HG03135 (cell line): ENCODE results near the gene HOXD10.

Source experiments
- ATAC-seq: cut with Tn5 transposase; IDR thresholded peaks from one replicate; pipeline ENCODE4 v1.9.1; 2021; ENCODE audit warnings: mild to moderate bottlenecking, moderate library complexity; ENCODE audit not compliant: unreplicated experiment

HOXD10 gene

DNA sequence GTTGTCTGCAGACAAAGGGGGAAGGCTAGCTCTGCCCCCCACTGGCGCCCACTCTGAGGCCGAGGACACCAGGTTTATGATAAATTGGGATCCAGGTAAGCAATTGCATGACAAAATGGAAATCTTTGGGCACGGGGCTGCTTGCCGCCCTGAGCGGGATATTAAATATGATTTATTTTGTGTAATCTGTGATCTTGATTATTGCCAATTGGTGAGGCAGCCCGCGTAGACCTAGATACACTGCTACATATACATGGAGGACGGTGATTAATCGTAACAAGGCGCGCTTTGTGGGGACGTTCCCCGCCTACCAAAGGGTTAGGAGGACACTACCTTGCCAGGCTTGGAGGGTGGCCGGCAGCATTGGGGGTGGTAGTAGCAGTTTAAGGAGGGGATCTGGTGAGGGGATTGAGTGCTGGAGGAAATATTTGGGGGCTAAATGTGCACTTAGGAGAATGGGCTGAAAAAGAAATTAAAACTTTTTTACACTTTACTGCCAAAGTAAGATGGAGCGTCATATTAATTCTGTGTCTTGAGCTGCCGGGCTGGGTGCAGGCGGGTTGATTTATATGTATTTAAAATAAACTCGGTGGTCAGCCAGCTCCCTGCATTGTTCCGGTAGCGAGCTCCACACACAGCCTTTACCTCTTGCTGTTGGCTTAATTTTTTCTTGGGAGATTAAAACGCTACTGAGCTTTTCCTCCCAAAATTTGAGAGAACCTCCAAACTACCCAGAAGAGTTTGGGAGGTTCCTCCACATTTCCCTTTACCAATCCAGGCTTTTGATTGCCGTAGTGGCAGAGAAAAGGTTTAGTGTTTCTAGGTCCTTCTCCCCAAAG, 44.6 kb downstream of the HOXD10 start:
- ATAC-seq: no peak

- ATAC-seq: no peak
Measured at GRCh38 chr2:176161825-176162626, 45.4 kb downstream of the HOXD10 start.

GRCh38 chr2:176162911-176163671, 46.5 kb downstream of the HOXD10 start:
- no peak for ATAC-seq

DNA sequence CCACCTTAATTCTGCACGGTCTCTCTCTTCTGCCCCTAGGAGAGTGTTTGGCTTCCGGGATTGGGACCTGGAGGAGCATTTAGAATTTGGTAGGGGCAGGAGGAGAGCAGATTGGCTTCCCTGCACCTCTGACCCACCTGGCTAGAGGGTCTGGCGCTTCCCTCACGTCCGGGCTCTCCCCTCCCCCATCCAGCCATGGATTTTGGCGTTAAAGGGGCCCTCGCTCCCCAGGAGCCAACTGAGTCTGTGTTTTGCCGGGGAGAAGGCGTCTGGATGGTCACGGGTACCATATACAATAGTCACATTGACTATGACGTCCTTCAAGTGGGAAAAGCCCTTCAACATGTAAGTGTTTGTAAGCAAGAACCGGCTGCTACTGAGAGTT, 47.1 kb downstream of the HOXD10 start:
- ATAC-seq: no peak

GRCh38 chr2:176164201-176164600, 47.6 kb downstream of the HOXD10 start:
- no peak for ATAC-seq

- ATAC-seq: no peak
Measured at GRCh38 chr2:176164611-176165369, 48.2 kb downstream of the HOXD10 start.

DNA sequence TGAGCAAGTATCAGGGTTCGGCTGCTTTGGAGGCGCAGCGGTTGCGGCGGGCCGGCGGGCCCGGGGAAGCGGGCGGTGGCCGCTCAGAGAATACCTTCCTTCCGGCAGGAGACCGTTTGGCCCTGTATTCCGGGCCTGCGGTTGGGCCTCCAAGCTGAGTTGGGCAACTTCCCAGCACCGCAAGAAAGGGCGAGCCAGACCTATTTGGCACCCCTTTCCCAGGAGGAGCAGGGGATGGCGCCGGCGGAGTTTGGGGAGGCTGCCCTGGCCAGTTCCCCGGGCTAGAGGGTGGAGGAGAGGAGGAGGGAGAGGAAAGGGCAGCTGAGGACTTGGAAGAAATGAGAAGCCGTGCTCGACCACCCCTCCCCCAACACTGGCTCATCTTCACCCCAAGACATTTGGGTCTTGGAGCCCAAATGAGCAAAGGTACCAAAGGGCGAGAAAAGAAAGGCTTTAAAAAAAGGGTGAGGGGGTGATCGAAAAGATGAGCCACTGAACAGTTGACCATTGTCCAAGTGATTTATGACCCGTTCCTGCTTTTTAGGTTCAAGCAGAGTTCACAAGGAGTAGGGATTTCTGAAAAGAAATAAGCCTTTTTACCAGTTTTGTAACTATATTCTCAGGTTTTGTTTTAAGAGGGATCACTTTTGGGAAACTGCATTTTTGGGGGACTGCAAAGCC, 48.9 kb downstream of the HOXD10 start:
- ATAC-seq: no peak

- ATAC-seq: no peak
Measured at GRCh38 chr2:176166272-176166671, 49.7 kb downstream of the HOXD10 start.

- no peak for ATAC-seq
Measured at GRCh38 chr2:176167398-176167797, 50.8 kb downstream of the HOXD10 start.

DNA sequence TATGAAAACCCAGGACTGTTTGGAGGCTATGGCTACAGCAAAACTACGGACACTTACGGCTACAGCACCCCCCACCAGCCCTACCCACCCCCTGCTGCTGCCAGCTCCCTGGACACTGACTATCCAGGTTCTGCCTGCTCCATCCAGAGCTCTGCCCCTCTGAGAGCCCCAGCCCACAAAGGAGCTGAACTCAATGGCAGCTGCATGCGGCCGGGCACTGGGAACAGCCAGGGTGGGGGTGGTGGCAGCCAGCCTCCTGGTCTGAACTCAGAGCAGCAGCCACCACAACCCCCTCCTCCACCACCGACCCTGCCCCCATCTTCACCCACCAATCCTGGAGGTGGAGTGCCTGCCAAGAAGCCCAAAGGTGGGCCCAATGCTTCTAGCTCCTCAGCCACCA, 52.6 kb downstream of the HOXD10 start:
- no peak for ATAC-seq
